GM12872 (cell line): ENCODE data around the gene LUZP4.
A peak's percentile ranks its signal among the peaks of the same experiment; 100 is the strongest.

Experiments
- CTCF ChIP-seq: IDR thresholded peaks from 3 replicates; pipeline ENCODE4 v1.5.1; 2011; ENCODE audit warnings: low read depth, mild to moderate bottlenecking, low read length, moderate library complexity; ENCODE audit not compliant: insufficient read depth

Gene LUZP4

GRCh38 chrX:115318139-115318538, 28.6 kb downstream of the LUZP4 start:
- TF ChIP-seq CTCF = no peak

- no peak for TF ChIP-seq CTCF
Observed at GRCh38 chrX:115322375-115322774, 32.9 kb downstream of the LUZP4 start.

- no peak for TF ChIP-seq CTCF
Observed at GRCh38 chrX:115324194-115324593, 34.7 kb downstream of the LUZP4 start.

GRCh38 chrX:115330498-115331168, 41.1 kb downstream of the LUZP4 start:
- peak; percentile 67 for TF ChIP-seq CTCF

GRCh38 chrX:115332832-115333231, 43.3 kb downstream of the LUZP4 start:
- no peak for TF ChIP-seq CTCF

GRCh38 chrX:115333446-115333845, 43.9 kb downstream of the LUZP4 start:
- TF ChIP-seq CTCF = no peak

GRCh38 chrX:115337491-115338144, 48.1 kb downstream of the LUZP4 start:
- TF ChIP-seq CTCF = no peak
